Measurements from ENCODE around the gene RPL36A. TPM values are rescaled to one million over a fixed set of nuclear protein-coding genes. Genes with fewer than 3 reads are reported as not detected.

The RPL36A gene
- total and polyA plus RNA-seq, 2 donors (not counting 1 experiment from before 2014, with no cell fraction given), result 156 to 2,759 TPM

DNA sequence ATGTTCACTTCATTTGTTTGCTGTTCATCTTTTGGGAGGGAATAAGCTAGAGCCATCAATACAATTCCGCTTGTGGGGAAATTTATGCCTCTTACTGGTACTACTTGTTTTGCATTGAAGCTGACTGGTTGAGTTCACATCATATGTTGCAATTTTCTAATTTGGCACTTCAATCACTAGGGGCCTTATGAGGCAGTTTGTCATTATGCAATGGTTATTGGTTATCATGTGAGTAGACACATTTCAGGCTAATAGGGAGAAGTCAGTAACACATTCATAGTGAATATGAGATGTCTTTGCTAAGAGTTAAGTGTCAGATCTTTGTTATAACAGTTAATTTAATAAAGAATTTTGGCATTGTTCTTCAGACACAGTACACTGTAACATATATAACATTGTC is 5.0 kb downstream of the RPL36A start:
- peaks cover 28% of the 10 kb centered on the region for H3K4me1 Mint-ChIP-seq
- CTCF ChIA-PET, result interaction anchor here (0.7 to 0.8 kb wide), 2 partner anchors 19 to 233 kb away, joined by 3 to 4 read pairs; no protein-coding TSS in a partner anchor
- whole genome bisulfite sequencing (ENCODE audit: insufficient coverage), result no CpG with 5 or more reads among the region's 1 CpG
- H3K9me3 Mint-ChIP-seq (ENCODE audit: insufficient read depth), result no peaks in the 10 kb centered on the region
- Histone ChIP-seq H3K4me3 (ENCODE audit: control extremely low read depth in 1 of 5, extremely low read depth in 1 of 5, insufficient read depth in 1 of 5, low read depth in 2 of 5, low read length in 4 of 5) (no peak overlapping the region), H3K79me2 (ENCODE audit: control insufficient read depth, insufficient read depth, low read length) (no peaks in the 10 kb centered on the region), H3K27me3 (replicated peaks in 1 of 4; ENCODE audit: control extremely low read depth in 1 of 4, control insufficient read depth in 3 of 4, insufficient read depth in 4 of 4, low read length in 3 of 4) (no peaks in the 10 kb centered on the region), H3K27ac (ENCODE audit: low read length in 2 of 2) (peak overlapping the region in 1 of 2 donors; percentile 24), H3K9me3 (ENCODE audit: control extremely low read depth in 1 of 3, control insufficient read depth in 2 of 3, insufficient read depth in 1 of 3, low read length in 2 of 3) (no peaks in the 10 kb centered on the region), H2AFZ (ENCODE audit: insufficient read depth, low read depth, low read length, poor library complexity, severe bottlenecking) (no peak overlapping the region), H3K4me1 (ENCODE audit: control insufficient read depth in 2 of 2, insufficient read depth in 2 of 2, low read length in 2 of 2) (peaks cover 8 to 13% of the 10 kb centered on the region in 2 donors), H4K20me1 (ENCODE audit: control insufficient read depth, insufficient read depth, low read length, poor library complexity, severe bottlenecking) (no peaks in the 10 kb centered on the region), H3K9ac (ENCODE audit: low read length) (no peak overlapping the region), H3K4me2 (replicated peaks; ENCODE audit: low read depth, low read length, poor library complexity, severe bottlenecking) (no peak overlapping the region), H3K36me3 (replicated peaks in 1 of 2; ENCODE audit: control extremely low read depth in 1 of 2, control insufficient read depth in 1 of 2, extremely low read depth in 1 of 2, insufficient read depth in 2 of 2, low read length in 1 of 2) (peaks cover 0 to 15% of the 10 kb centered on the region in 2 experiments)
- DNase-seq (no peak), ATAC-seq (ENCODE audit: low read depth) (no peak)
- H3K4me3 Mint-ChIP-seq, result no peak overlapping the region
- POLR2A ChIA-PET, result interaction anchor here (0.7 kb wide), 1 partner anchor 10 kb away, joined by 5 read pairs; no protein-coding TSS in a partner anchor
- TF ChIP-seq EZH2 (IDR thresholded peaks at IDR 0.05; ENCODE audit: borderline replicate concordance, insufficient read depth, low read depth, low read length, poor library complexity, severe bottlenecking), result no peak
- TF ChIP-seq, protein P1, sequence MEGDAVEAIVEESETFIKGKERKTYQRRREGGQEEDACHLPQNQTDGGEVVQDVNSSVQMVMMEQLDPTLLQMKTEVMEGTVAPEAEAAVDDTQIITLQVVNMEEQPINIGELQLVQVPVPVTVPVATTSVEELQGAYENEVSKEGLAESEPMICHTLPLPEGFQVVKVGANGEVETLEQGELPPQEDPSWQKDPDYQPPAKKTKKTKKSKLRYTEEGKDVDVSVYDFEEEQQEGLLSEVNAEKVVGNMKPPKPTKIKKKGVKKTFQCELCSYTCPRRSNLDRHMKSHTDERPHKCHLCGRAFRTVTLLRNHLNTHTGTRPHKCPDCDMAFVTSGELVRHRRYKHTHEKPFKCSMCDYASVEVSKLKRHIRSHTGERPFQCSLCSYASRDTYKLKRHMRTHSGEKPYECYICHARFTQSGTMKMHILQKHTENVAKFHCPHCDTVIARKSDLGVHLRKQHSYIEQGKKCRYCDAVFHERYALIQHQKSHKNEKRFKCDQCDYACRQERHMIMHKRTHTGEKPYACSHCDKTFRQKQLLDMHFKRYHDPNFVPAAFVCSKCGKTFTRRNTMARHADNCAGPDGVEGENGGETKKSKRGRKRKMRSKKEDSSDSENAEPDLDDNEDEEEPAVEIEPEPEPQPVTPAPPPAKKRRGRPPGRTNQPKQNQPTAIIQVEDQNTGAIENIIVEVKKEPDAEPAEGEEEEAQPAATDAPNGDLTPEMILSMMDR (IDR thresholded peaks at IDR 0.05), result no peak
- no peak overlapping the region for H3K27ac Mint-ChIP-seq
- intact Hi-C loops (cut with micrococcal nuclease), result no loop called here
- H3K27me3 Mint-ChIP-seq, result no peaks in the 10 kb centered on the region

DNA sequence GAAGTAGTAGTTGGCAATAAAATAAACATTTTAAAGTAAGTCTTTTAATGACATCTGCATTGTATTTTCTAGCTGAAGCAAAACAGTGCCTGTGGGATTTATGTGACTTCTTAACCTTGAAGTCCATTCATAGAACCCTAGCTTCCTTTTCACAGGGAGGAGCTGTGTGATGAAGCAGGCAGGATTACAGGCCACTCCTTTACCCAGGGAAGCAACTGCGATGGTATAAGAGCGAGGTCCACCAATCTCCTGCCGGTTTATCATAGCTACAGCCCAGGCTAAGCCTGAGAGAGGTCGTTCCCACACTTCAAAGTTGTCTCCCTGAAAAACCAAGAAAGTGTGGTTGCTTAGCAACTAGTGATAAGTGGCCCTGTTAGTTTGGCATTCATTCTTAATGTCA is 7.0 kb downstream of the RPL36A start:
- Mint-ChIP-seq H3K9me3 (ENCODE audit: insufficient read depth) (no peaks in the 10 kb centered on the region), H3K4me1 (peaks cover 13% of the 10 kb centered on the region), H3K27me3 (no peaks in the 10 kb centered on the region), H3K4me3 (no peak overlapping the region), H3K27ac (no peak overlapping the region)
- Histone ChIP-seq H3K4me1 (ENCODE audit: control insufficient read depth in 2 of 2, insufficient read depth in 2 of 2, low read length in 2 of 2) (no peaks in the 10 kb centered on the region), H3K9me3 (ENCODE audit: control extremely low read depth in 1 of 3, control insufficient read depth in 2 of 3, insufficient read depth in 1 of 3, low read length in 2 of 3) (no peaks in the 10 kb centered on the region), H3K27ac (ENCODE audit: low read length in 2 of 2) (no peak overlapping the region), H4K20me1 (ENCODE audit: control insufficient read depth, insufficient read depth, low read length, poor library complexity, severe bottlenecking) (no peaks in the 10 kb centered on the region), H3K27me3 (replicated peaks in 1 of 4; ENCODE audit: control extremely low read depth in 1 of 4, control insufficient read depth in 3 of 4, insufficient read depth in 4 of 4, low read length in 3 of 4) (no peaks in the 10 kb centered on the region), H3K4me2 (replicated peaks; ENCODE audit: low read depth, low read length, poor library complexity, severe bottlenecking) (no peak overlapping the region), H2AFZ (ENCODE audit: insufficient read depth, low read depth, low read length, poor library complexity, severe bottlenecking) (no peak overlapping the region), H3K36me3 (replicated peaks in 1 of 2; ENCODE audit: control extremely low read depth in 1 of 2, control insufficient read depth in 1 of 2, extremely low read depth in 1 of 2, insufficient read depth in 2 of 2, low read length in 1 of 2) (peaks cover 0 to 12% of the 10 kb centered on the region in 2 experiments), H3K9ac (ENCODE audit: low read length) (no peak overlapping the region), H3K79me2 (ENCODE audit: control insufficient read depth, insufficient read depth, low read length) (no peaks in the 10 kb centered on the region), H3K4me3 (ENCODE audit: control extremely low read depth in 1 of 5, extremely low read depth in 1 of 5, insufficient read depth in 1 of 5, low read depth in 2 of 5, low read length in 4 of 5) (no peak overlapping the region)
- ATAC-seq (ENCODE audit: low read depth) (no peak), DNase-seq (no peak)
- TF ChIP-seq, protein P1 (IDR thresholded peaks at IDR 0.05), result no peak
- TF ChIP-seq EZH2 (IDR thresholded peaks at IDR 0.05; ENCODE audit: borderline replicate concordance, insufficient read depth, low read depth, low read length, poor library complexity, severe bottlenecking), result no peak
- intact Hi-C loops (cut with micrococcal nuclease), result no loop called here
- WGBS (ENCODE audit: insufficient coverage), result no CpG with 5 or more reads among the region's 4 CpGs
- CTCF ChIA-PET, result interaction anchor here (0.6 kb wide), 2 partner anchors 40 to 46 kb away, joined by 3 read pairs; no protein-coding TSS in a partner anchor
- POLR2A ChIA-PET, result no interaction called here

Data from B cell (primary cell).